ENCODE data around the gene FAM169A.
A peak's percentile ranks its signal among the peaks of the same experiment; 100 is the strongest.

DNA sequence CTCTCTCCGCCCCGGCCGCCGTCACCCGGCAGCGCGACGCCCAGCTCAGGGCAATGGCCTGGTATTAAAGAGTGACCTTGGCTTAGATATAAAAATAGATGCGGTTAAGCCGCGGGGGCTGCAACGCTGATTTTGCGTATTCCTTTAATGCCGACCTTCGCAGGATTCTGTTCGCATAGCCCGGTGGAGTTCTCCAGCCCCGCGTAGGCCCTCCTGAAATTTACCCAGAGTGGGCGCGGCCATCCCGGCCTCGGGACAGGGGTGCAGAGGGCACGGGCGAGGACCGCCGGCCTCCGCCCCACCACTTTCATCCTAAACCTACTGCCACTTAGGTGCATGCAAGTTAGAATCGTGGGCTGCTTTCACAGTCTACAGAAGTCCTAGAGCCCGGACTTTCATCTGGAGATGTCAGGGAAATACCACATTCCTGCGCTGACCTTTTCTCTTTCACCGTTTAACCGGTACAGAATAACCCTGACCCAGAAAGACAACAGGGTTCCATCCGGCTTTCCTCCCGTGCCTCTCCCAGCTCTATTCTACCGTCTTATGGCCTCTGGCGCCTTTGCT, 492 bp upstream of the FAM169A start:
- TF ChIP-seq POLR2A (IDR thresholded peaks at IDR 0.05; ENCODE audit: low read depth, low read length) (no peak), CTCF (IDR thresholded peaks at IDR 0.05; ENCODE audit: extremely low read depth in 1 of 2, insufficient read depth in 1 of 2, low read depth in 1 of 2, low read length in 2 of 2) (no peak), EZH2 (IDR thresholded peaks at IDR 0.05; ENCODE audit: borderline replicate concordance, low read depth, low read length, severe bottlenecking) (peak; percentile 72), POLR2AphosphoS5 (IDR thresholded peaks at IDR 0.05; ENCODE audit: insufficient read depth, low read depth, low read length) (no peak), GATA2 (IDR thresholded peaks at IDR 0.05; ENCODE audit: insufficient read depth, insufficient read length, low read depth, low read length) (no peak)
